Psoas muscle (tissue), 8 donors: ENCODE data around the gene SPRYD3. TPM values are rescaled to one million over a fixed set of nuclear protein-coding genes. Genes with fewer than 3 reads are reported as not detected.

Source experiments
- ATAC-seq, 4 donors: fragments of 200-7000 bp; cut with Tn5 transposase; one replicate each; pipeline ENCODE4 v1.9.1; 2020; ENCODE audit warnings: moderate library complexity in 3 of 4, mild to moderate bottlenecking in 2 of 4
- DNase-seq, 2 donors: peaks; one replicate each; pipeline ENCODE4 v3.0.0-alpha.2; 2020
- H3K27ac ChIP-seq: fragments of 200-600 bp; one replicate; pipeline ENCODE4 v1.8.0; 2022
- H3K27me3 ChIP-seq, 3 donors: fragments of 200-600 bp in 1 of 3; one replicate each; pipeline versions ENCODE4 v1.6.1 to v1.8.0; 2013 to 2022; ENCODE audit warnings: low read length in 2 of 3, mild to moderate bottlenecking in 2 of 3, moderate library complexity in 1 of 3; ENCODE audit not compliant: insufficient read depth in 3 of 3
- H3K36me3 ChIP-seq, 2 donors: fragments of 200-600 bp in 1 of 2; one replicate each; pipeline versions ENCODE4 v1.6.1 to v1.8.0; 2013 to 2022; ENCODE audit warnings: low read depth in 1 of 2, mild to moderate bottlenecking in 1 of 2, moderate library complexity in 1 of 2; ENCODE audit not compliant: insufficient read depth in 1 of 2
- H3K4me1 ChIP-seq: fragments of 200-600 bp; one replicate; pipeline ENCODE4 v1.8.0; 2022
- H3K4me3 ChIP-seq: fragments of 200-600 bp; one replicate; pipeline ENCODE4 v1.8.0; 2022; ENCODE audit warnings: mild to moderate bottlenecking
- H3K9me3 ChIP-seq: fragments of 200-600 bp; one replicate; pipeline ENCODE4 v1.8.0; 2022
- WGBS, 3 donors: extraction: QIAGEN DNeasy Blood & Tissue Kit; methylation state at CpG; one replicate each; pipeline versions ENCODE4 v1.1.6 to v1.1.7; 2013; 5-methylcytosine and 5-hydroxymethylcytosine counted together
- intact Hi-C, 2 donors: fragments of 100-400 bp; cut with DNase I; formaldehyde crosslinking; loops; one replicate each; pipeline versions ENCODE4 v1.11.0 to v1.14.2; 2022
- polyA plus RNA-seq, 3 donors: library from polyadenylated mRNA; stranded (reverse); fragments of 200-250 nt; gene quantifications; one replicate each; pipeline ENCODE4 v1.2.3, GENCODE V29; 2013
- total RNA-seq, 4 donors: library from RNA; stranded (reverse); fragmentation: NEBNext Ultra II Directional in 2 of 4; extraction: Animal tissue kit (Norgen Biotek cat#: 25700) in 2 of 4; gene quantifications; one replicate each; pipeline versions ENCODE4 v1.2.1 to v1.2.4, GENCODE V29; 2021 to 2023
- TF ChIP-seq, protein P1 (sequence below): fragments of 200-600 bp; IDR thresholded peaks from one replicate; pipeline ENCODE4 v1.8.0; 2022; ENCODE audit warnings: antibody characterized with exemption
- donor health status: healthy with polysubstance abuse.
- donor health status: DM: no; HTN: no; CAD: no; lungs with moderate emphysema.
- donor health status: Bipolar disorder and iron deficiency.
- donor health status: healthy.
- donor health status: DM: yes; HTN: yes; CAD: no.
- donor health status: DM: no; HTN: no; CAD: no.
- donor health status: DM: no; HTN: no; CAD: no.
- donor health status: DM: yes; HTN: yes; CAD: no.

Gene SPRYD3
- total and polyA plus RNA-seq, 7 donors = 16.5 to 49.1 (median 21.8) TPM

DNA sequence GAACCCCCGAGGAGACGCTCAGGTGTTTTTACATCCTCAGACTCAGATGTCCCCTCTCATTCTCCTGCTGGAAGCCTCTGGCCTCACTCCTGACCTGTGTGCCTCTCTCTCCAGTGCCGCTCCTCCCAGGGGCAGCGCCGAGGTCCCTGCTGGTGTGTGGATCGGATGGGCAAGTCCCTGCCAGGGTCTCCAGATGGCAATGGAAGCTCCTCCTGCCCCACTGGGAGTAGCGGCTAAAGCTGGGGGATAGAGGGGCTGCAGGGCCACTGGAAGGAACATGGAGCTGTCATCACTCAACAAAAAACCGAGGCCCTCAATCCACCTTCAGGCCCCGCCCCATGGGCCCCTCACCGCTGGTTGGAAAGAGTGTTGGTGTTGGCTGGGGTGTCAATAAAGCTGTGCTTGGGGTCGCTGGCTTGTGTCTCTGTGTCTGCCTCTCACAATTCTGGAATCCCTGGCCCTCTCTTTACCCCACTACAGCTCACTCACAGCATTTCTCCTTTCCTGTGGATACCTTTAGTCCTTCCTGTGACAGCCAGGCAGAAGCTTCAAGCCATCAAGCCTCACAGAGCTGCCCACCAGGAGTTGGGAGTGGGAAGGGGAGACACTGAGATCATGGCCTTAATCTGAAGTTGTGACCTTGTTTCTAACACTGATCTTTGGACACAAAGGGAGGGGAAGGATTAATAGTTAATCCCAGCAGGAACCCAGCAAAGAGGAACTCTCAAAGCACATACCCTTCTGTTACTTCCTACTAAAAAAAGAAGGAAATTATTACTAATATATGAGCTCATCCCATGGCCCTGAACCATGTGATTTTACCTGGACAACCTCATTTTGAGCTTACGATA is 23.0 kb upstream of the SPRYD3 start:
- DNase-seq = no peak
- TF ChIP-seq, protein P1, sequence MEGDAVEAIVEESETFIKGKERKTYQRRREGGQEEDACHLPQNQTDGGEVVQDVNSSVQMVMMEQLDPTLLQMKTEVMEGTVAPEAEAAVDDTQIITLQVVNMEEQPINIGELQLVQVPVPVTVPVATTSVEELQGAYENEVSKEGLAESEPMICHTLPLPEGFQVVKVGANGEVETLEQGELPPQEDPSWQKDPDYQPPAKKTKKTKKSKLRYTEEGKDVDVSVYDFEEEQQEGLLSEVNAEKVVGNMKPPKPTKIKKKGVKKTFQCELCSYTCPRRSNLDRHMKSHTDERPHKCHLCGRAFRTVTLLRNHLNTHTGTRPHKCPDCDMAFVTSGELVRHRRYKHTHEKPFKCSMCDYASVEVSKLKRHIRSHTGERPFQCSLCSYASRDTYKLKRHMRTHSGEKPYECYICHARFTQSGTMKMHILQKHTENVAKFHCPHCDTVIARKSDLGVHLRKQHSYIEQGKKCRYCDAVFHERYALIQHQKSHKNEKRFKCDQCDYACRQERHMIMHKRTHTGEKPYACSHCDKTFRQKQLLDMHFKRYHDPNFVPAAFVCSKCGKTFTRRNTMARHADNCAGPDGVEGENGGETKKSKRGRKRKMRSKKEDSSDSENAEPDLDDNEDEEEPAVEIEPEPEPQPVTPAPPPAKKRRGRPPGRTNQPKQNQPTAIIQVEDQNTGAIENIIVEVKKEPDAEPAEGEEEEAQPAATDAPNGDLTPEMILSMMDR = no peak
- H3K27me3 ChIP-seq = no peaks in the 10 kb centered on the region
- H3K36me3 ChIP-seq = no peaks in the 10 kb centered on the region
- peaks cover 3% of the 10 kb centered on the region for H3K4me1 ChIP-seq
- ATAC-seq = no peak
- intact Hi-C loops = no loop called here
- H3K4me3 ChIP-seq = no peak overlapping the region
- H3K9me3 ChIP-seq = no peaks in the 10 kb centered on the region
- 80 to 86% (median 81%) methylated on average over 12 of the region's 12 CpGs for WGBS, 3 donors
- H3K27ac ChIP-seq = no peak overlapping the region

DNA sequence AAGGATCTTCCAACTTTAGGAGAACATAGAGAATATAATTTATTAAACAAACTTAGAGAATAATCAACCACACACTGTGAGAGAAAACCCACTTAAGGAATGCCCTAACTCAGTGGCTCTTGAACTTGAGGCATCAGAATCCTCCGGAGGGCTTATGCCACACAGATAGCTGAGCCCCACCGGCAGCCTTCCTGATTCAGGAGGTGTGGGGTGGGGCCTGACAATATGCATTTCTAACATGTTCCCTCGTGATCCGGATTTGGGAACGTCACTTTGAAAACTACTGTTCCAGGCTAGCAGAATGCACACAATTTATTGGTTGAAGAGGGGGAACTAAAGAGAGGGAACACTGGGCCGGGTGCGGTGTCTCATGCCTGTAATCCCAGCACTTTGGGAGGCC is 22.1 kb upstream of the SPRYD3 start:
- Histone ChIP-seq H3K27me3 (no peaks in the 10 kb centered on the region), H3K4me3 (no peak overlapping the region), H3K36me3 (no peaks in the 10 kb centered on the region), H3K4me1 (peaks cover 5% of the 10 kb centered on the region), H3K27ac (no peak overlapping the region), H3K9me3 (no peaks in the 10 kb centered on the region)
- TF ChIP-seq, protein P1 = no peak
- 79 to 84% (median 82%) methylated on average over 7 of the region's 7 CpGs for WGBS, 3 donors
- ATAC-seq (no peak), DNase-seq (no peak)
- intact Hi-C loops = no loop called here

DNA sequence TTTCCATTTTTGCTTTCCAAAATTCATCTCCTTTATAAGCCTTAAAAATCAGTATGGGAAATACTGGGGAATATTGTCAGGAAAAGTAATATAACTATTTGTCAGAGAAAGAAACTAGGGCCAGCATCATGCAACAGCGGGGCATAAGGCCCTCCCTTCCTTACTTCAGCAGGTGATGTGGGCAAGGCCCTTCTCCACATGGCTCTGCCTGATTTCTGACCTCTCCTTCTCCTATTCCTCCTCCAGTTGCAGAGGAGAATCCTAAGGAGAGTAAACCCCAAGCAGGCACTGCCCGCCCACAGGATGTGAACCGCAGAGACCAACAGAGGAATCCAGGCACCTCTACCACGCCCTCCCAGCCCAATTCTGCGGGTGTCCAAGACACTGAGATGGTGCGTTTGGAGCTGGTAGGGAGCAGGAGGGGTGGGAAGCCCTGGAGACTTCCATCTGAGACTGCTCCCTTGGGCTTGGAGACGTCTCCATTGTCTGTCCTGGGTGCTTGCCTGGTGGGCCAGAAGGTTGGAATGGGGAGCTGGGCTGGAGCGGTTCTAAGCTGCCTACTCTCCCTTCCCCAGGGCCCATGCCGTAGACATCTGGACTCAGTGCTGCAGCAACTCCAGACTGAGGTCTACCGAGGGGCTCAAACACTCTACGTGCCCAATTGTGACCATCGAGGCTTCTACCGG is 21.4 kb upstream of the SPRYD3 start:
- 84 to 85% (median 85%) methylated on average over 13 of the region's 13 CpGs for WGBS, 3 donors
- no peak overlapping the region for H3K4me3 ChIP-seq
- no peaks in the 10 kb centered on the region for H3K9me3 ChIP-seq
- no peaks in the 10 kb centered on the region for H3K27me3 ChIP-seq
- intact Hi-C loops = no loop called here
- DNase-seq = no peak
- peaks cover 5% of the 10 kb centered on the region for H3K4me1 ChIP-seq
- TF ChIP-seq, protein P1 = no peak
- no peak for ATAC-seq
- H3K27ac ChIP-seq = no peak overlapping the region
- H3K36me3 ChIP-seq = no peaks in the 10 kb centered on the region

DNA sequence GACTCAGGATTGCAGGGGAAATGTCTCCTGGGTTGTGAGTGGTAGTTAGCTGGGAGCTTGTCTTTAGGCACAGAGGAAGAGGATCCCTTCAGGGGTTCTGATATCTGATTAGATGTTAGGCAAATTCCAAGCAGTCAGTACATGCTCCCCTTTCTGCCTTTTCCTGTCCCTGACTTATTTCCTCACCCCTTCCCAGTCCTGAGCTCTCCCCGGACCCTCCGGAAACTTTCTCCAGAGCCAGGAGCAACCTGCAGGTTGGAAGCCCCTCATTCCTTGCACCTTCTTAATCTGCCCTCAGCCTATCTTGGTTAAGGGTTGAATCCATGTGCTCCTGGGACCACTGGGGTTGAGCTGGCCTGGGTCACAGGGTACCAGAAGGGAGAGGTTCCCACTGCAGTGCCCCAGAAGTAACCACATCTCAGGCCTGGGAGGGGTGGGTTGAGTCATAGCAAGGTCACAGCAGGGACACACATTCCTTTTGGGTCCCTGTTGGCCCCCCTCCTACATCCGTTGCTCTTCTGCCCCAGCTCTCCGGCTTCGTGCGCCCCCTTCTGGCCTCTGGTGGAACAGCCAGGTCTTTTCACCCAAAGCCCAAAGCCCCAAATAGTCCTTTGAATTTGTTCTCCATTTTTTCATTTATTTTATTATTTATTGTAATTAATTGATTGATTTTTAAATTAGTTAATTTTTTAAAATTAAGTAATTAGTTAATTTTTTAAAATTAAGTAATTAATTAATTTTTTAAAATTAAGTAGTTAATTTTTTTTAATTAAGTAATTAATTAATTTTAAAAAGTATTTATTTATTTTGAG is 20.1 kb upstream of the SPRYD3 start:
- 18 to 25% (median 19%) methylated on average over 6 of the region's 6 CpGs for WGBS, 3 donors

More for the DNA sequence above, 20.1 kb upstream of the SPRYD3 start:
- Histone ChIP-seq H3K36me3 (no peaks in the 10 kb centered on the region), H3K27ac (peak overlapping the region; percentile 62), H3K4me1 (peaks cover 5% of the 10 kb centered on the region), H3K27me3 (no peaks in the 10 kb centered on the region), H3K4me3 (peak overlapping the region; percentile 29), H3K9me3 (no peaks in the 10 kb centered on the region)
- DNase-seq = peak; percentile 92 to 96
- ATAC-seq = peak; percentile 82 to 86 (median 84)
- TF ChIP-seq, protein P1 = peak; percentile 97
- intact Hi-C loops = loop anchor here (1.0 to 5.0 kb wide), 3 partner anchors 32 to 93 kb away; no protein-coding TSS in a partner anchor
